K562 (cell line): ENCODE measurements around the gene CUL3. TPM values are rescaled to one million over a fixed set of nuclear protein-coding genes. Genes with fewer than 3 reads are reported as not detected.

Experiments
- ATAC-seq: fragments of 200-7000 bp; cut with Tn5 transposase; 3 replicates; pipeline ENCODE4 v1.9.1; 2020; ENCODE audit warnings: moderate library complexity
- BruUV-seq: library from RNA; stranded (reverse); fragments of 400-500 nt; replicated peaks from 2 replicates; lab custom pipeline; 2021; lab: Mats Ljungman, UMichigan
- CTCF ChIA-PET: fragments of 300-600 bp; formaldehyde crosslinking; extraction: SDS; loops from one replicate; lab custom pipeline; 2021; ENCODE audit warnings: low intra/inter-chr PET ratio; lab: Yijun Ruan, JAX
- POLR2A ChIA-PET: fragments of 300-600, 350-650 bp; sonication (Branson Sonifier 250); formaldehyde crosslinking; extraction: SDS; loops from one replicate; lab custom pipeline; 2021; ENCODE audit warnings: antibody characterized with exemption, inconsistent platforms; lab: Yijun Ruan, JAX
- DNase-seq, 4 experiments: peaks; one replicate each; pipeline versions ENCODE4 v3.0.0 to v3.0.0-alpha.2; 2011 to 2018; ENCODE audit warnings: low spot score in 3 of 4, mixed read lengths in 3 of 4; ENCODE audit errors: extremely low read depth in 1 of 4
- FAIRE-seq: peaks from 2 replicates; lab custom pipeline; 2011; peaks lifted over from hg19 to GRCh38; lab: Jason Lieb, UNC
- H2AFZ ChIP-seq: 2 replicates; pipeline ENCODE4 v1.6.0; 2011; ENCODE audit warnings: low read depth, low read length, control low read depth, inconsistent platforms
- H3K27ac ChIP-seq: fragments of 200-600 bp; 3 replicates; pipeline ENCODE4 v1.8.0; 2011; ENCODE audit warnings: low read depth, mild to moderate bottlenecking, control low read depth, inconsistent platforms, low read length, moderate library complexity, mixed read lengths; ENCODE audit errors: extremely low read depth
- H3K27me3 ChIP-seq, 2 experiments: fragments of 300-600 bp in 1 of 2; 2 replicates in 1 of 2; 3 replicates in 1 of 2; pipeline versions ENCODE4 v1.6.0 to v1.8.0; 2011; ENCODE audit warnings: inconsistent platforms in 2 of 2, low read length in 2 of 2, mild to moderate bottlenecking in 1 of 2, mixed read lengths in 1 of 2, moderate library complexity in 1 of 2; ENCODE audit not compliant: control insufficient read depth in 2 of 2, insufficient read depth in 2 of 2
- H3K36me3 ChIP-seq: fragments of 300-600 bp; 3 replicates; pipeline ENCODE4 v1.8.0; 2011; ENCODE audit warnings: mild to moderate bottlenecking, low read length, inconsistent platforms; ENCODE audit not compliant: control insufficient read depth, insufficient read depth
- H3K4me1 ChIP-seq, 2 experiments: fragments of 200-600 bp in 1 of 2; replicated peaks in 1 of 2; 2 replicates in 1 of 2; 3 replicates in 1 of 2; pipeline versions ENCODE4 v1.5.1 to v1.8.0; 2011; ENCODE audit warnings: inconsistent platforms in 2 of 2, low read length in 2 of 2, mild to moderate bottlenecking in 1 of 2, mixed read lengths in 1 of 2, moderate library complexity in 1 of 2; ENCODE audit not compliant: control insufficient read depth in 2 of 2, insufficient read depth in 2 of 2
- H3K4me2 ChIP-seq: 2 replicates; pipeline ENCODE4 v1.6.1; 2011; ENCODE audit warnings: low read length, control low read depth, inconsistent platforms, mixed read lengths; ENCODE audit not compliant: insufficient read depth
- H3K4me3 ChIP-seq: fragments of 200-600 bp; sonication (generic), shearing (Covaris generic); 2 replicates; pipeline ENCODE4 v1.5.1; 2016; ENCODE audit warnings: control low read depth, inconsistent platforms
- H3K79me2 ChIP-seq: fragments of 200-600 bp; 3 replicates; pipeline ENCODE4 v1.8.0; 2011; ENCODE audit warnings: low read length, inconsistent platforms; ENCODE audit not compliant: control insufficient read depth, insufficient read depth
- H3K9ac ChIP-seq, 2 experiments: 2 replicates each; pipeline versions ENCODE4 v1.6.0 to v1.6.1; 2011; ENCODE audit warnings: low read depth in 2 of 2, low read length in 2 of 2, control low read depth in 1 of 2, inconsistent platforms in 1 of 2, mild to moderate bottlenecking in 1 of 2, mixed read lengths in 1 of 2; ENCODE audit not compliant: insufficient read depth in 1 of 2
- H3K9me1 ChIP-seq: one replicate; pipeline ENCODE4 v1.6.0; 2011; ENCODE audit warnings: inconsistent platforms, mild to moderate bottlenecking, low read length, moderate library complexity; ENCODE audit not compliant: control insufficient read depth, insufficient read depth
- H3K9me3 ChIP-seq: replicated peaks from 2 replicates; pipeline ENCODE4 v1.5.1; 2011; ENCODE audit warnings: low read depth, low read length, inconsistent platforms; ENCODE audit not compliant: control insufficient read depth, insufficient read depth
- H4K20me1 ChIP-seq: replicated peaks from 2 replicates; pipeline ENCODE4 v1.6.1; 2011; ENCODE audit warnings: low read length, inconsistent platforms, mixed read lengths; ENCODE audit not compliant: control insufficient read depth, insufficient read depth
- CBFA2T2 ChIP-seq: fragments of 450-650 bp; conservative IDR thresholded peaks from 2 replicates; pipeline ENCODE4 v1.6.1; 2017; ENCODE audit warnings: mild to moderate bottlenecking
- CBX2 ChIP-seq: fragments of 200-600 bp; sonication (generic); IDR thresholded peaks from one replicate; pipeline ENCODE4 v1.6.1; 2012; ENCODE audit warnings: mild to moderate bottlenecking, low read length, inconsistent platforms; ENCODE audit not compliant: insufficient read depth, poor library complexity, severe bottlenecking
- CBX8 ChIP-seq: fragments of 200-600 bp; sonication (generic); IDR thresholded peaks from 2 replicates; pipeline ENCODE4 v1.6.1; 2012; ENCODE audit warnings: borderline replicate concordance, mixed run types, low read depth, mild to moderate bottlenecking, moderate library complexity, mixed read lengths, low read length, control low read depth, inconsistent platforms; ENCODE audit not compliant: poor library complexity, severe bottlenecking; ENCODE audit errors: extremely low read depth
- ETV6 ChIP-seq, 3 experiments: fragments of 150-350 bp in 1 of 3; sonication (generic) in 1 of 3; formaldehyde crosslinking in 1 of 3; IDR thresholded peaks; 2 replicates each; pipeline versions ENCODE4 v1.6.1 to v1.8.0; 2014 to 2022; ENCODE audit warnings: borderline replicate concordance in 2 of 3, low read depth in 2 of 3, antibody characterized with exemption in 1 of 3, low read length in 1 of 3, mild to moderate bottlenecking in 1 of 3, missing genetic modification reagents in 1 of 3
- FUS ChIP-seq: fragments of 200-400 bp; formaldehyde crosslinking; optimal IDR thresholded peaks from 2 replicates; pipeline ENCODE3; 2017; ENCODE audit warnings: low read depth, low read length
- PCBP1 ChIP-seq: fragments of 200-400 bp; formaldehyde crosslinking; IDR thresholded peaks from 2 replicates; pipeline ENCODE4 v1.6.1; 2018; ENCODE audit warnings: mild to moderate bottlenecking, low read depth, low read length; ENCODE audit not compliant: poor library complexity, severe bottlenecking
- POLR2AphosphoS5 ChIP-seq: IDR thresholded peaks from 2 replicates; pipeline ENCODE4 v1.6.1; 2011; ENCODE audit warnings: mild to moderate bottlenecking, low read depth, low read length, moderate library complexity; ENCODE audit not compliant: control insufficient read depth, insufficient read depth
- SNRNP70 ChIP-seq: fragments of 200-400 bp; formaldehyde crosslinking; optimal IDR thresholded peaks from 2 replicates; pipeline ENCODE3; 2017; ENCODE audit warnings: low read depth, low read length
- SRF ChIP-seq, 2 experiments: fragments of 250-450, 450-650 bp in 1 of 2; sonication (Bioruptor Pico) in 1 of 2; sonication (generic) in 1 of 2; formaldehyde crosslinking; IDR thresholded peaks; 2 replicates each; pipeline versions ENCODE4 v1.5.0 to v1.5.1; 2020 to 2022; ENCODE audit warnings: mild to moderate bottlenecking in 1 of 2, missing genetic modification reagents in 1 of 2
- ZBTB17 ChIP-seq: fragments of 450-650 bp; formaldehyde crosslinking; IDR thresholded peaks from 2 replicates; pipeline ENCODE4 v1.4.0; 2020; ENCODE audit warnings: mild to moderate bottlenecking
- ZBTB8A ChIP-seq: fragments of 450-650 bp; IDR thresholded peaks from 2 replicates; pipeline ENCODE4 v1.6.1; 2018; ENCODE audit warnings: mild to moderate bottlenecking, moderate library complexity; ENCODE audit not compliant: partially characterized antibody
- ZFP36 ChIP-seq: fragments of 150-350 bp; IDR thresholded peaks from 2 replicates; pipeline ENCODE4 v1.6.1; 2018; ENCODE audit warnings: low read length, low read depth; ENCODE audit not compliant: partially characterized antibody
- ZNF644 ChIP-seq: fragments of 200-800 bp; sonication (Bioruptor generic); IDR thresholded peaks from 2 replicates; pipeline ENCODE4 v1.6.1; 2016; ENCODE audit warnings: low read depth, missing genetic modification characterization, missing compliant biosample characterization
- ZNF76 ChIP-seq: fragments of 250-450 bp; sonication (Bioruptor Pico); IDR thresholded peaks from 2 replicates; pipeline ENCODE4 v1.4.0; 2020; ENCODE audit warnings: mild to moderate bottlenecking, moderate library complexity, borderline replicate concordance
- in situ Hi-C: fragments of 300-500 bp; cut with MboI; formaldehyde crosslinking; loops from 4 replicates; pipeline ENCODE4 v1.15.0; 2018; ENCODE audit warnings: inconsistent platforms, mixed read lengths
- intact Hi-C: fragments of 100-400 bp; cut with micrococcal nuclease; formaldehyde crosslinking; loops from 2 replicates; pipeline ENCODE4 v1.14.2; 2022
- polyA plus RNA-seq, 8 experiments: library from polyadenylated mRNA; depleted of rRNA in 4 of 8; stranded (reverse) in 5 of 8; unstranded in 3 of 8; fragments of >200 nt; fragmentation: Nextera tagmentation in 2 of 8; fragmentation: Illumina TruSeq in 1 of 8; extraction: Ambion mirVana in 2 of 8; extraction: Trizol in 1 of 8; gene quantifications; 2 replicates each; pipeline versions ENCODE4 v1.2.1 to v1.2.3, GENCODE V29; 2011 to 2014; ENCODE audit warnings: inconsistent platforms in 1 of 8, missing spikeins in 1 of 8
- total RNA-seq, 7 experiments: library from RNA; depleted of rRNA in 6 of 7; stranded (reverse); fragments of >200 nt in 6 of 7; fragmentation: Illumina TruSeq in 2 of 7; extraction: Trizol in 2 of 7; gene quantifications; 2 replicates each; pipeline versions ENCODE4 v1.2.1 to v1.2.3, GENCODE V29; 2011 to 2021; ENCODE audit warnings: low replicate concordance in 1 of 7
- TF ChIP-seq, protein P1 (sequence below), 3 experiments: fragments of 200-800 bp in 1 of 3; sonication (Bioruptor generic) in 1 of 3; sonication (generic) in 1 of 3; formaldehyde crosslinking in 1 of 3; IDR thresholded peaks; 2 replicates each; pipeline versions ENCODE4 v1.6.1 to v1.8.0; 2016 to 2022; ENCODE audit warnings: mild to moderate bottlenecking in 2 of 3, missing compliant biosample characterization in 2 of 3, missing genetic modification characterization in 2 of 3, missing genetic modification reagents in 1 of 3
- TF ChIP-seq, protein P2 (sequence below): fragments of 450-650 bp; IDR thresholded peaks from 2 replicates; pipeline ENCODE4 v1.6.1; 2016; ENCODE audit warnings: borderline replicate concordance
- TF ChIP-seq, protein P3 (sequence below): fragments of 450-650 bp; conservative IDR thresholded peaks from 2 replicates; pipeline ENCODE4 v1.6.1; 2016; ENCODE audit warnings: missing genetic modification characterization, low read depth, mild to moderate bottlenecking, control low read depth, missing compliant biosample characterization

Gene CUL3
- total and polyA plus RNA-seq, 9 of the 15 experiments (the other 6 are each of a cell fraction or from before 2014, with no cell fraction given) = 31.5 to 71.9 (median 56.4) TPM

DNA sequence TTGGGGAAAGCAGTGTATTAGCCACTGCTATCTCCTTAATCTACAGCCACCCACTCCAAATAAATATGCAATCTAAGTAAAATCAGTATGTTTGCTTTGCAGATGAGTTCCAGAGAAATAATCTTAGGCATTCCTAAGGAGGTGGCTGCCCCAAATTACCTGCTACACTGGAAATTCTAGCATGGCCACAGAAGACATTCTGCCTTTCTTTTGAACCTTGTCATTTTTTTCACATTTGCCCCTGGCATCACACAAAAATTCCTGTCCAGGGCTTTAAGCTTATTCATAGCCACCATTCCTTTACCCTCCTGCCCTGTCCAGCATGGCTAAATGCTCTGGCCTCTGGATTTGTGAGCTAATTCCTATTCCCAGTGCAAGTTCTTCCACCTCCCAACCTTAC is 146.4 kb downstream of the CUL3 start:
- no peak overlapping the region for H3K4me3 ChIP-seq
- in situ Hi-C loops (no loop called here), intact Hi-C loops (no loop called here)
- no peaks in the 10 kb centered on the region for H3K36me3 ChIP-seq
- no peak for DNase-seq
- H3K9me3 ChIP-seq = no peaks in the 10 kb centered on the region
- H4K20me1 ChIP-seq = no peaks in the 10 kb centered on the region
- CTCF ChIA-PET = no interaction called here
- H3K4me1 ChIP-seq = no peaks in the 10 kb centered on the region; a peak in 1 of 5 replicates
- H3K9ac ChIP-seq = no peak overlapping the region
- no peaks in the 10 kb centered on the region for H3K9me1 ChIP-seq
- H3K27ac ChIP-seq = no peak overlapping the region
- no peak for FAIRE-seq
- H3K4me2 ChIP-seq = no peak overlapping the region
- H3K79me2 ChIP-seq = no peaks in the 10 kb centered on the region
- no TSS peak for BruUV-seq
- no peak for ATAC-seq
- POLR2A ChIA-PET = interaction anchor here (0.9 kb wide), 1 partner anchor 37 kb away, joined by 3 read pairs; the partner anchor contains the start of gene FAM124B
- no peaks in the 10 kb centered on the region for H3K27me3 ChIP-seq
- H2AFZ ChIP-seq = no peak overlapping the region
- TF ChIP-seq POLR2AphosphoS5 (no peak), PCBP1 (no peak), SNRNP70 (no peak), SRF (CRISPR knock-in tag; IDR thresholded peaks at IDR 0.05) (no peak), ZNF644 (tag) (no peak), ZNF76 (CRISPR knock-in tag) (no peak), ETV6 (IDR thresholded peaks at IDR 0.05; ENCODE audit: borderline replicate concordance in 1 of 2, low read depth in 2 of 2, low read length in 1 of 2) (no peak), ETV6 (CRISPR knock-in tag; IDR thresholded peaks at IDR 0.05; ENCODE audit: borderline replicate concordance) (no peak), FUS (no peak), CBX8 (no peak), CBFA2T2 (no peak), ZBTB17 (no peak), ZBTB8A (no peak), CBX2 (no peak), ZFP36 (no peak)
- TF ChIP-seq, protein P1, sequence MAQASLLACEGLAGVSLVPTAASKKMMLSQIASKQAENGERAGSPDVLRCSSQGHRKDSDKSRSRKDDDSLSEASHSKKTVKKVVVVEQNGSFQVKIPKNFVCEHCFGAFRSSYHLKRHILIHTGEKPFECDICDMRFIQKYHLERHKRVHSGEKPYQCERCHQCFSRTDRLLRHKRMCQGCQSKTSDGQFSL (CRISPR knock-in tag; IDR thresholded peaks at IDR 0.05) = no peak
- TF ChIP-seq, protein P1 (tag; IDR thresholded peaks at IDR 0.05) = no peak
- TF ChIP-seq, protein P2, sequence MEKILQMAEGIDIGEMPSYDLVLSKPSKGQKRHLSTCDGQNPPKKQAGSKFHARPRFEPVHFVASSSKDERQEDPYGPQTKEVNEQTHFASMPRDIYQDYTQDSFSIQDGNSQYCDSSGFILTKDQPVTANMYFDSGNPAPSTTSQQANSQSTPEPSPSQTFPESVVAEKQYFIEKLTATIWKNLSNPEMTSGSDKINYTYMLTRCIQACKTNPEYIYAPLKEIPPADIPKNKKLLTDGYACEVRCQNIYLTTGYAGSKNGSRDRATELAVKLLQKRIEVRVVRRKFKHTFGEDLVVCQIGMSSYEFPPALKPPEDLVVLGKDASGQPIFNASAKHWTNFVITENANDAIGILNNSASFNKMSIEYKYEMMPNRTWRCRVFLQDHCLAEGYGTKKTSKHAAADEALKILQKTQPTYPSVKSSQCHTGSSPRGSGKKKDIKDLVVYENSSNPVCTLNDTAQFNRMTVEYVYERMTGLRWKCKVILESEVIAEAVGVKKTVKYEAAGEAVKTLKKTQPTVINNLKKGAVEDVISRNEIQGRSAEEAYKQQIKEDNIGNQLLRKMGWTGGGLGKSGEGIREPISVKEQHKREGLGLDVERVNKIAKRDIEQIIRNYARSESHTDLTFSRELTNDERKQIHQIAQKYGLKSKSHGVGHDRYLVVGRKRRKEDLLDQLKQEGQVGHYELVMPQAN = no peak
- TF ChIP-seq, protein P3, sequence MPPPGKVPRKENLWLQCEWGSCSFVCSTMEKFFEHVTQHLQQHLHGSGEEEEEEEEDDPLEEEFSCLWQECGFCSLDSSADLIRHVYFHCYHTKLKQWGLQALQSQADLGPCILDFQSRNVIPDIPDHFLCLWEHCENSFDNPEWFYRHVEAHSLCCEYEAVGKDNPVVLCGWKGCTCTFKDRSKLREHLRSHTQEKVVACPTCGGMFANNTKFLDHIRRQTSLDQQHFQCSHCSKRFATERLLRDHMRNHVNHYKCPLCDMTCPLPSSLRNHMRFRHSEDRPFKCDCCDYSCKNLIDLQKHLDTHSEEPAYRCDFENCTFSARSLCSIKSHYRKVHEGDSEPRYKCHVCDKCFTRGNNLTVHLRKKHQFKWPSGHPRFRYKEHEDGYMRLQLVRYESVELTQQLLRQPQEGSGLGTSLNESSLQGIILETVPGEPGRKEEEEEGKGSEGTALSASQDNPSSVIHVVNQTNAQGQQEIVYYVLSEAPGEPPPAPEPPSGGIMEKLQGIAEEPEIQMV (tag) = no peak
